K562 treated with DMSO at 1 percent for 12 hours (cell line): ENCODE data around the gene ROCK2. TPM values are rescaled to one million over a fixed set of nuclear protein-coding genes. Genes with fewer than 3 reads are reported as not detected.

Experiments used
- total RNA-seq: library from RNA; unstranded; fragments of 300-600 nt; gene quantifications from 2 replicates; pipeline ENCODE4 v1.2.3, GENCODE V29; 2022; ENCODE audit not compliant: insufficient read depth

ROCK2 gene
- total RNA-seq, result 2.5 and 13.9 TPM in 2 replicates

DNA sequence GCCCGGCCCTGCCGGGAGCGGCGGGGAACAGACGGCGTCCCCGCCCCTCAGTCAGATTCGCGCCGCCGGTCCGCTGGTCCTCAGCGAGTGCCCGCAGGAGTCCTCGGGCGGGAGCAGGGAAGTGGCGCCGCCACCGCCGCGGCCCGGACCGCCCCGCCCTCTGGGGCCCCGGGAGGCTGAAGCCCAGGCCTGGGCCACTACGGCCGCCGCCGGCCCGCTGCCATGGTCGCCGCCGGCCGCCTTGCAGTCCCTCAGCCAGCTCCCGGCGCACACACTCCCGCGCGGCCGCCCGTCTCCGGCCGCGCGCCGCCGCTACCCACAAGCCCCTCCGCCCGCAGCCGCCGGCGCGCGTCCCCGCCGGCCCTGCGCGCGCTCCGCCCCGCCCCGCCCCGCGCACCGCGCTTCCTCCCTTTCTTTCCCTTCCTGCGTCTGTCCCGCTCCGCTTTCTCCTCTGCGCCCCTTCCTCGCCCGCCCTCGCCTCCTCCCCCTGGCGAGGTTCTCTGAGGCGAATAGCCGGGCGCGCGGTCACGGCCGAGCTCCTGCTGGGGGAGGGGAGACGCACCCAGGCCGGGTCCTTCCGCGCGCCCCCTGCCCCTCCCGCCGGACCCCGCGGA lies at the start of gene ROCK2:
ROCK2 (minus strand) TSS at position 295 of the 614 bp plus-strand sequence. CDS start 500 bp downstream, outside the sequence.

DNA sequence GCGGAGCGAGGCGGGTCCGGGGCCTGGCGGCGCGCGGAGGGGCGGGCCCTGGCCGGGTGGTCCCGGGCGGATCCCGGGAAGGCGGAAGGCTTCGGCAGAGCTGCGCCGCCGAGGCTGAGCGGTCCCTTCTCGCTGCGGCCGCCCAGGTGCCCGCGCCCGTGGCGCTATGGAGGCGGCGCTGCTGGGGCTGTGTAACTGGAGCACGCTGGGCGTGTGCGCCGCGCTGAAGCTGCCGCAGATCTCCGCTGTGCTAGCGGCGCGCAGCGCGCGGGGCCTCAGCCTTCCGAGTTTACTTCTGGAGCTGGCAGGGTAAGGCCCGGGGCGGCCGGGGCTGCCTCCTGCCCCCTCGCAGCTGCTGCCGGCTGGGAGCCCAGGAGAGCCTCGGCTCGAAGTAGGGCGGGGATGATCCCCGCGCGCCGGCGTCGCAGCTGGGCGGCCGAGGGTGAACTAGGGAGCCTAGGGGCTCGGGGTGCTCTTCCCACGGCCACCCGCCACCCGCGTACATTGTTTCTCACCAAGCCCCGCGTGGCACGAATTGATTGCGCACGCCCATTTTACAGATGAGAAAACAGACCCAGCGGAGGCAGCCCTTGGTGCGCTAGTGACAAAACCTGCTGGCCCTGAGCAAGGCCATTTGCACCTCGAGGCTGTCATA lies 188.9 kb downstream of the ROCK2 start, which contains the start of gene SLC66A3:
SLC66A3 (plus strand) TSS at position 87 of the 655 bp plus-strand sequence; CDS start at position 167, 80 bp downstream.

Other genes with a start within 250 kb of the ROCK2 start
- gene SLC66A3, start 189.2 kb downstream of the ROCK2 start, total RNA-seq, result 7.4 and 9.1 TPM in 2 replicates
- gene E2F6, start 121.5 kb upstream of the ROCK2 start, total RNA-seq, result 17.0 and 28.9 TPM in 2 replicates
- gene GREB1, start 189.4 kb upstream of the ROCK2 start, total RNA-seq, result 0.82 and 1.1 TPM in 2 replicates